ENCODE results near the gene CROCC2. TPM values are rescaled to one million over a fixed set of nuclear protein-coding genes. Genes with fewer than 3 reads are reported as not detected.

The CROCC2 gene
- total RNA-seq, 4 donors from 2014 or later, result 0.27 to 0.83 TPM; not detected in 2

GRCh38 chr2:241034490-241035141, 128.5 kb downstream of the CROCC2 start:
- no peak for TF ChIP-seq POLR2A (IDR thresholded peaks at IDR 0.05)
- TF ChIP-seq, protein P1, sequence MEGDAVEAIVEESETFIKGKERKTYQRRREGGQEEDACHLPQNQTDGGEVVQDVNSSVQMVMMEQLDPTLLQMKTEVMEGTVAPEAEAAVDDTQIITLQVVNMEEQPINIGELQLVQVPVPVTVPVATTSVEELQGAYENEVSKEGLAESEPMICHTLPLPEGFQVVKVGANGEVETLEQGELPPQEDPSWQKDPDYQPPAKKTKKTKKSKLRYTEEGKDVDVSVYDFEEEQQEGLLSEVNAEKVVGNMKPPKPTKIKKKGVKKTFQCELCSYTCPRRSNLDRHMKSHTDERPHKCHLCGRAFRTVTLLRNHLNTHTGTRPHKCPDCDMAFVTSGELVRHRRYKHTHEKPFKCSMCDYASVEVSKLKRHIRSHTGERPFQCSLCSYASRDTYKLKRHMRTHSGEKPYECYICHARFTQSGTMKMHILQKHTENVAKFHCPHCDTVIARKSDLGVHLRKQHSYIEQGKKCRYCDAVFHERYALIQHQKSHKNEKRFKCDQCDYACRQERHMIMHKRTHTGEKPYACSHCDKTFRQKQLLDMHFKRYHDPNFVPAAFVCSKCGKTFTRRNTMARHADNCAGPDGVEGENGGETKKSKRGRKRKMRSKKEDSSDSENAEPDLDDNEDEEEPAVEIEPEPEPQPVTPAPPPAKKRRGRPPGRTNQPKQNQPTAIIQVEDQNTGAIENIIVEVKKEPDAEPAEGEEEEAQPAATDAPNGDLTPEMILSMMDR (IDR thresholded peaks at IDR 0.05), result no peak
- H3K27me3 ChIP-seq, result no peaks in the 10 kb centered on the region
- H3K36me3 ChIP-seq, result peaks cover 0 to 7% (median 0%) of the 10 kb centered on the region in 3 donors
- H3K27ac ChIP-seq, result peak overlapping the region in 1 of 4 donors; percentile 62
- H3K9me3 ChIP-seq, result no peaks in the 10 kb centered on the region
- DNase-seq, result no peak
- no peak overlapping the region for H3K4me3 ChIP-seq
- H3K4me1 ChIP-seq, result peaks cover 0 to 15% (median 0%) of the 10 kb centered on the region in 4 donors

- H3K27me3 ChIP-seq, result no peaks in the 10 kb centered on the region
- no peaks in the 10 kb centered on the region for H3K9me3 ChIP-seq
- TF ChIP-seq, protein P1 (IDR thresholded peaks at IDR 0.05), result no peak
- TF ChIP-seq POLR2A (IDR thresholded peaks at IDR 0.05), result no peak
- peak in 2 of 3 donors; percentile 46 to 55 for DNase-seq
- peak overlapping the region in 2 of 4 donors; percentile 8 to 62 for H3K27ac ChIP-seq
- peak overlapping the region in 2 of 4 donors; percentile 1 to 55 for H3K4me3 ChIP-seq
- H3K4me1 ChIP-seq, result peaks cover 0 to 15% (median 0%) of the 10 kb centered on the region in 4 donors
- peaks cover 0 to 7% (median 0%) of the 10 kb centered on the region in 3 donors for H3K36me3 ChIP-seq
Measured at GRCh38 chr2:241035142-241035817, 129.1 kb downstream of the CROCC2 start.

- peak overlapping the region in 2 of 4 donors; percentile 77 to 79 for H3K27ac ChIP-seq
- peak overlapping the region; percentile 38 to 55 (median 44) for H3K4me3 ChIP-seq
- no peaks in the 10 kb centered on the region for H3K9me3 ChIP-seq
- no peaks in the 10 kb centered on the region for H3K27me3 ChIP-seq
- H3K4me1 ChIP-seq, result peaks cover 0 to 15% (median 0%) of the 10 kb centered on the region in 4 donors
- DNase-seq, result peak; percentile 44 to 66 (median 55)
- no peak for TF ChIP-seq POLR2A (IDR thresholded peaks at IDR 0.05)
- TF ChIP-seq, protein P1 (IDR thresholded peaks at IDR 0.05), result no peak
- H3K36me3 ChIP-seq, result peaks cover 0 to 7% (median 0%) of the 10 kb centered on the region in 3 donors
Measured at GRCh38 chr2:241035818-241036396, 129.8 kb downstream of the CROCC2 start.

DNA sequence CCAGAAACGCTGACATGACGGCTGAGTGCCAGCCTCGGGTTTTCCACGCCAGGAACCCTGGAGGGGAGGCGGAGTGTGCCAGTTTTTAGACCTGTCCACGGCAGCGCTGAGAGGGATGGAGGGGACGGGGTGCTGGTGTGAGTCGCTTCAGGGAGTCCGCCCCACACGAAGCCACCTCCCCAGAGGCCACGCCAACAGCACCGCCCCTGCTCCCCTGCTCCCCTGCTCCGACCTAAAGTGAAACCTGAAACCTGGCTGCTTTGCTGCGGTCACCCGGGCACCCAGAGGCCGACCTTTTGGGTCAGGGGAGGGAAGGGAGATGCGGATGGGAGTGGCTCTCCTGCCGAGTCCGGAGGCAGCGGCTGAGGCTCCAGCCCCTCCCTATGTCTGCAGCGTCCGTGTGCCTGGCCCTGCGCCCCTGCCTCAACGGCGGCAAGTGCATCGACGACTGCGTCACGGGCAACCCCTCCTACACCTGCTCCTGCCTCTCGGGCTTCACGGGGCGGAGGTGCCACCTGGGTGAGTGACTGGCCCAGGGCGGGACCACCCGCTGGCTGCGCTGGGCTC, 130.3 kb downstream of the CROCC2 start:
- peaks cover 0 to 7% (median 0%) of the 10 kb centered on the region in 3 donors for H3K36me3 ChIP-seq
- peak overlapping the region; percentile 38 to 55 (median 44) for H3K4me3 ChIP-seq

More for the DNA sequence above, 130.3 kb downstream of the CROCC2 start:
- TF ChIP-seq POLR2A (IDR thresholded peaks at IDR 0.05), result no peak
- TF ChIP-seq, protein P1 (IDR thresholded peaks at IDR 0.05), result no peak
- Histone ChIP-seq H3K27ac (peak overlapping the region in 2 of 4 donors; percentile 77 to 79), H3K9me3 (no peaks in the 10 kb centered on the region), H3K4me1 (peaks cover 0 to 15% (median 0%) of the 10 kb centered on the region in 4 donors), H3K27me3 (no peaks in the 10 kb centered on the region)
- DNase-seq, result peak in 2 of 3 donors; percentile 61 to 82

Measured in Peyer's patch (tissue), 4 donors.